HG03280 (cell line): ENCODE results near the gene KCNK15.

Experiments used
- ATAC-seq: cut with Tn5 transposase; IDR thresholded peaks from one replicate; pipeline ENCODE4 v1.9.1; 2021; ENCODE audit warnings: mild to moderate bottlenecking, moderate library complexity; ENCODE audit not compliant: unreplicated experiment

Gene KCNK15

GRCh38 chr20:44714701-44715498 lies 30.8 kb upstream of the KCNK15 start, which contains the start of gene CCN5:
TSS of gene CCN5 (plus strand) at chr20:44715369. CDS start at chr20:44715391, 22 bp downstream.
- no peak for ATAC-seq

DNA sequence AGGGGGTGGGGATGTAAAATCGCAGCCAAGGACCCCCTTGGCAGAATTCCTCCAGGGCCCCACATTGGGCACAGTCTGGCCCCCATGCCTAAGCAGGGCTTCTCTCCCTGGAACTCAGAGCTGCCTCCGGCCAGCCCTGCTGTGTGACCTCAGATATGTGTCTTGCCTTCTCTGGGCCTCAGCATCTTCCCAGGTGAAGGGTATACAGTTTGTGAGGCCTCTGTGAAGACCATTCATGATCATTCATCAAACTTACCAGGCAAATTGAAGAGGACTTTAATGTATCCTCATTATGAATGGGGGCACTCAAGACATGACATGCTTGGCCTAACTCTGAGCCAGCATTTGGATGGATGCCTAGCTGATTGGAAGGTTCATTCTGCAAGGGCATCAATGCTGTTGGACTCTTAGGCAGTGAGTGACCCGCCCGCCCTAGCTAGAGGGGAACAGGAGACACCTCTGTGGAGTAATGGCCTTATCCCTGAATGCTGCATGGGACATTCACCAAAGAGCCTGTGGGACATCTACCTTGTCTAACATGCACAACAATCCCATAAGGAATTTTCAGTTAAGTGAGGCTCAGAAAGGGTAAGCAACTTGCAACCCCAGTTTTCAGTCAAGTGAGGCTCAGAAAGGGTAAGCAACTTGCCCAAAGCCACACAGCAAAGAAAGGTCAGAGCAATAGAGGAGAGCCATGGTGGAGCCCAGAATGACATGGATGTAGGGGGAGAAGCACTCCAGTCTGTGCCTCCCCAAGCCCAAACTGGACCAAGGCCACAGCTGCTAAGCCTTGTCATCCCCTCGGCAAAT lies 30.0 kb upstream of the KCNK15 start:
- ATAC-seq = no peak

GRCh38 chr20:44716309-44717106 lies 29.2 kb upstream of the KCNK15 start:
- no peak for ATAC-seq

- no peak for ATAC-seq
These were observed 27.7 kb upstream of the KCNK15 start for GRCh38 chr20:44717986-44718385.

GRCh38 chr20:44719841-44720240 lies 25.8 kb upstream of the KCNK15 start:
- ATAC-seq = no peak

GRCh38 chr20:44720621-44720996 lies 25.1 kb upstream of the KCNK15 start:
- ATAC-seq = no peak

DNA sequence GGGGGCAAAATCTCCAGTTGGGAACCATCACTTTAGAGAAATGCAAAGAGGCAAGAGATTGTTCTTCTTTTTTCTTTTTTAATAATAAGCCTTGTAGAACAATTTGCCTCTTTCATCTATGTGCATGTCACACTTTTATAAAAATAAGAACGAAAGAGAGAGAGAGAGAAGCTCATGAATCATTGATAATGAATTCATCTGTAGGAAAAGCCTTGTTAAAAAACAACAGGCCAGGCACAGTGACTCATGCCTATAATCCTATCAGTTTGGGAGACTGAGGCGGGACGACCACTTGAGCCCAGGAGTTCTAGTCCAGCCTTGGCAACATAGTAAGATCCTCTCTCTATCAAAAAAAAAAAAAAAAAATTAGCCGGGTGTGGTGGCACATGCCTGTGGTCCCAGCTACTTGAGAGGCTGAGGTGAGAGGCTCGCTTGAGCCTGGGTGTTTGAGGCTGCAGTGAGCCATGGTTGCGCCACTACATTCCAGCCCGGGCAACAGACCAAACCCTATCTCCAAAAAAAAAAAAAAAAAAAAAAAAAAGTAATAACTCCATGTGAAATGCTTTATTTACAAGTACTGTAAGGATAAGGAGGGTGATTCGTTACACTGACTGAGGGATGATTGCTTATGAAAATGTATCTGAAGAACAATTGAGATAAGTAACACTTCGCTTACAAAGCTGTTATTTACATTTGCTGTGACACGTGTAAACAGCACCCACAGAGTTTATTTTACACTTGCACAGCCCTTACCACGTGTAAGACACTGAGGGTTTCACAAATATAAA lies 24.5 kb upstream of the KCNK15 start:
- no peak for ATAC-seq

DNA sequence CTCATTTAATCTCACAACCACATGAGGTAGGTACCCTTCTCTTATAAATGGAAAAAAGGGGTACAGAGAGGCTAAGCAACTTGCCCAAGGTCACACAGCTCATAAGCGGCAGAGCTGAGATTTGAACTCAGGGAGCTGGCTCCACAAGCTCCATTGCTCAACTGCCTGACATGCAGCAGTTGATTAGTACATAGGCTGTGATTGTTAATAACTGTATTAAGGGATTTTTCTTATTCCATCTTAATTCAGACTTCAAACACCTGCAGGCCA lies 23.9 kb upstream of the KCNK15 start:
- no peak for ATAC-seq

DNA sequence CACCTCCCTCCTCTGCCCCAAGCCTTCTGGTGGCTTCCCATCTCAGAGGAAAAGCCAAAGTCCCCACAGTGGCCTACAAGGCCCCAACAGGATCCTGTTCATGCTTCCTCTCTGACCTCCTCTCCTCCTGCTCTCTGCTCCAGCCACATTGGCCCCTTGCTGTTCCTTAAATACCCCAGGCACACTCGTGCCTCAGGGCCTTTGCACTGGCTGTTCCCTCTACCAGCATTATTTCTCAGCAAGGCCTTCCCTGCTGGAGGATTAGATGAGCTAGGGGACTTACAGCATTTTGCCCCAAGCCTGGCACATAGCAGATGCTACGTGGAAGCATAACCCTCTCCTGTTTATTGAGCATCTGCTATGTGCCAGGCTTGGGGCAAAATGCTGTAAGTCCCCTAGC lies 22.7 kb upstream of the KCNK15 start:
- ATAC-seq = no peak

DNA sequence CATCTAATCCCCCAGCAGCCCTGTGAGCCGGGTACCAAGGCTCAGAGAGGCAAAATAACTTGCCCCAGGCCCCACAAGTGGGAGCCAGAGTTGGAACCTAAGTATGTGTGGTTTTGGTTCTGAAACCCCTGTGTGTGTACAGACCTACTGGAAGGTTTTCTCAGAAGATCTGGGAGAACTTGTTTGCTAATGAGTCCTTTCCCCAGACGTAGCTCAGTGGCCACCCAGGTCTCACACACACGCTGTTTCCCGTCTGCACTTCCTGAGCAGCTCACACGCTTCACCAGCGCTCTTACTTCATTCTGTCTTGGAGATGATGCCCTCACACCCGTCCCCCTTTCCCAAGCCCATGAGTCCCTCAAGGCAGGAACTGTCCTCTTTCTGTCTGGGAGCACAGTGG lies 22.3 kb upstream of the KCNK15 start:
- ATAC-seq = no peak

GRCh38 chr20:44723798-44724362 lies 21.8 kb upstream of the KCNK15 start:
- ATAC-seq = no peak

DNA sequence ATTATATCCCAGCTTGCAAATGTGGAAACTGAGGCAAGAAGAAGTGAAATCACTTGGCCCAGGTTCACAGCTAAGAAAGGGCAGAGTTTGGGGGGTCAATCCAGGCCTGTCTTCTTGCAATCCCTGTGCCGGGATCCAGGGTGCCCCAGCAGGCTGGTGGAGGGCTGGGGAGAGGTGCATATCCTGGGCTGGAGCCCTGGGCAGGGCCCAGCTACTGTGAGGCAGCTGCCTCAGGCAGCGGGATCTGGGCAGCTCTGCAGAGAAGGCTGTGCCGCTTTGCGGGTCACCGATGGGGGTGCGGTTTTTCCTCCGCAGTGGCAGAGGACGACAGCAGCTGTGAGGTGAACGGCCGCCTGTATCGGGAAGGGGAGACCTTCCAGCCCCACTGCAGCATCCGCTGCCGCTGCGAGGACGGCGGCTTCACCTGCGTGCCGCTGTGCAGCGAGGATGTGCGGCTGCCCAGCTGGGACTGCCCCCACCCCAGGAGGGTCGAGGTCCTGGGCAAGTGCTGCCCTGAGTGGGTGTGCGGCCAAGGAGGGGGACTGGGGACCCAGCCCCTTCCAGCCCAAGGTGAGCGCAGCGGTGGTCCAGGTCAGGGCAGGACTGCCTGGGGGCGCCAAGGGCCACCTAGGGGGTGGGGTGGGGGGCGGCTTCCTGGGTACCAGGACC lies 21.1 kb upstream of the KCNK15 start:
- ATAC-seq = no peak

GRCh38 chr20:44725837-44726236 lies 19.8 kb upstream of the KCNK15 start:
- ATAC-seq = no peak

GRCh38 chr20:44727039-44727438 lies 18.6 kb upstream of the KCNK15 start:
- no peak for ATAC-seq

- ATAC-seq = no peak
These were observed 18.0 kb upstream of the KCNK15 start for GRCh38 chr20:44727651-44728050.

- no peak for ATAC-seq
These were observed 16.7 kb upstream of the KCNK15 start for GRCh38 chr20:44728801-44729443.

- no peak for ATAC-seq
These were observed 15.2 kb upstream of the KCNK15 start for GRCh38 chr20:44730441-44730840.

DNA sequence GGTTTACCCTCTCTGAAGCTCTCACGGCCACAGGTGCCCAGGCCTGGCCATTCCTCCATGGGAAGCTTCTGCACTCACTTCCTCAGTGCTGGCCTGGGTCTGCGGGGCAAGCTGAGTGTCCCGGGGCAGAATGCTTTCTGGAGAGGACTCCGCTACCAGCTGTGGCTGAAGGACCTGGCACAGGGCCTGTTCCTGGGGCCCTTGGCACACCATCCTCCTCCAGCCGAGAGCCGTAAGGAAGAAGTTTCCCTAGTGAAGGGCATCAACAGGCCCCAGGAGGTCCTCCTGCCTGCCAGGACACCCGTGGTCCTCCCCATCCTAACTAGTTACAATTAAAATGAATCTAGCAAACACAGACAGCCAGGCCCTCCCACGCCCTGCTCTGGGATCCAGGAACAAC lies 14.0 kb upstream of the KCNK15 start:
- ATAC-seq = no peak

GRCh38 chr20:44732327-44732726 lies 13.3 kb upstream of the KCNK15 start:
- ATAC-seq = no peak
